GM19193 (cell line): ENCODE results near the gene PRKCA.

Experiments
- POLR2A ChIP-seq: IDR thresholded peaks from 4 replicates; pipeline ENCODE4 v1.6.1; 2011; ENCODE audit not compliant: insufficient read depth, insufficient read length; ENCODE audit errors: extremely low read depth

PRKCA gene

DNA sequence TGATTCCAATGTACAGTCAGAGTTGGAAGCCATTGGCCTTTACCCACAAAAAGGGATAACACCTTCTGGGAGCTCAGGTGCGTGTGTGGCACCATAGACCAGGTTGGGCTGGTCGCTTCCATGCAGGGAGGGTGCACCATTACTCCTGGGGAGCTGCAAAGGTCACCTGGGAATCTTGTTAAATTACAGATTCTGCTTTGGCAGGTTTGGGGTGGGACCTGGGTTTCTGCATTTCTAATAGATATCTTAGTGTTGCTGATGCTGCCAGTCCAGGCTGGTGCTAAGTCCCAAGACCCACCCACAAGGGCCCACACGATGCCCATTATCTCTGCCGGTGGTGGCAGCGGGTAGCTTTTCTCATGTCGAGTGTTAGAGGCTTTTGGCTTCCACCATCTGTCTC, 384.2 kb downstream of the PRKCA start:
- no peak for TF ChIP-seq POLR2A

DNA sequence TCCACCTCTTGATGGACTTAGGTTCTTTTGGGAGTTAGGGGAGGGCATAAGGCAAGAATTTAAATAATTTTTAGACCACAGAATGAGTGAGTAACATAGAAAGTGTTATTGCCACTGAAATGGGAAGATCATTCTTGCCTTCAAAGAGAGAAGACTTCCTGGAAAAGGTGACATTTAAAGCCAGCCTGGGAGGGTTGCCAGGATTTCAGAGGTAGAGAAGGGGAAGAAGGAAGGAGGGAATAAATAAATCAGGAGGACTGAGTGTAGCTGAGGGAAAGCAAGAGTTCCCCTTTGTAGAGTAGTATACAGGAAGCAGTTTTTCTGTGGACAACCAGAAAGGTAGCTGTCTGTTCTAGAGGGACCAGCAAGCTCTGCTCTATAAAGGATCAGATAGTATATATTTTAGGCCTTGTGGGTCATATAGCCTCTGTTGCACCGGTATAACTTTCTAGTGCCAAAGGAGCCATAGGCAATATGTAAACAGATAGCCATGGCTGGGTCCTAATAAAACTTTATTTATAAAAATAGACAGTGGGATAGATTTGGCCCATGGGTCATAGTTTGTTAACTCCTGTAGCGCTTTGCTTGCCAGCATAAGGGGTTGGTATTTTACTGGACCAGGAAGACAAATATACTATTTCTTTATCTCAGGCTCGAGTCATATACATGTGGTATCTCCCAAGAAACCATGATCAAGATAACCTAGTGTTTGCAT, 385.3 kb downstream of the PRKCA start:
- TF ChIP-seq POLR2A = no peak

- no peak for TF ChIP-seq POLR2A
These were observed 386.8 kb downstream of the PRKCA start for GRCh38 chr17:66689221-66689620.

GRCh38 chr17:66690166-66690565, 387.8 kb downstream of the PRKCA start:
- no peak for TF ChIP-seq POLR2A

GRCh38 chr17:66691644-66692420, 389.4 kb downstream of the PRKCA start:
- no peak for TF ChIP-seq POLR2A

DNA sequence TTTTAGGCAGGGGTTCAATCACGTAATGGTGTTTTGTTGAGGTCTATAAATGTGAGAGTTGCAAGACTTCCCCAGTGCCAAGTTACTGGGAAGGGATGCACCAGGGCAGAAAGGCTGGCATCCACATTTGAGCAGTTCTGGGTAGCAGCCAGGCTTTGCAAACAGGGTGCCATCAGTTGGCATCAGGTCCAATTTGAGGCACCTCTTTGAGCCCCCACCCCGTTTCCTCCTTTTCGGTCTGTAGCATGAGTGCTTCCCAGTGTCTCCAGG, 389.9 kb downstream of the PRKCA start:
- TF ChIP-seq POLR2A = no peak

DNA sequence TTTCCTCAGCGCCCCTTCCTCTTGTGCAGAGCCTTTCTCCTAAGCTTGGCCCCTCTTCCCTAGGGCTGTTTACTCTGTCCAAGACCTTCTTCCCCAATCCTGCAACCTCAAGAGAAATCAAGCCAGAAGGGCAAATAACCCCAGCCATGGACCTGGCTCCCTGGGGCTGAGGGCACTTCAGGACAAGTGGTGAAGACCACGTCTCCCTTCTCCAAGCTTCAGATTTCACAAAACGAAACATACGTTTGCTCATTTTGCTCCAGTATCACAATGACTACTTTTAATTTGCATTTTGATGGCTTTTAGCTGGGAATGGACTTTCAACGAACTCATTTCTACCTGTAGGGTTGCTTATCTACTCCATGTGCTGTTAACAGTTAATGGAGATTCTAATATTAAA, 392.7 kb downstream of the PRKCA start:
- TF ChIP-seq POLR2A = no peak

DNA sequence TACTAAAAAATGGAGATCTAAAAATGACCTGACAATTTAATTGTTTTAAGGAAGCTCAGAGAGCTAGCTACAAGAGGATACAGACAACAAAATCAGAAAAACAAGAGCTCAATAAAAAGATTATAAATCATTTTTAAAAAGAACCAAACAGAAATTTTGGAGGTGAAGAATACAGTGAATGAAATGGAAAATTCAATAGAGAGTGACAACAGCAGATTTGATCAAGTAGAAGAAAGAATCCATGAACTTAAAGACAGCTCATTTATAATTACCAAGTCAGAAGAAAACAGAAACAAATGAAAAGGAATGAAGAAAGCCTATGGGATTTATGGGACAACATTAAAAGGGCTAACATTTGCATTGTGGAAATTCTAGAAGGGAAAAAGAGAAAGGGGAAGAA, 395.9 kb downstream of the PRKCA start:
- TF ChIP-seq POLR2A = no peak

DNA sequence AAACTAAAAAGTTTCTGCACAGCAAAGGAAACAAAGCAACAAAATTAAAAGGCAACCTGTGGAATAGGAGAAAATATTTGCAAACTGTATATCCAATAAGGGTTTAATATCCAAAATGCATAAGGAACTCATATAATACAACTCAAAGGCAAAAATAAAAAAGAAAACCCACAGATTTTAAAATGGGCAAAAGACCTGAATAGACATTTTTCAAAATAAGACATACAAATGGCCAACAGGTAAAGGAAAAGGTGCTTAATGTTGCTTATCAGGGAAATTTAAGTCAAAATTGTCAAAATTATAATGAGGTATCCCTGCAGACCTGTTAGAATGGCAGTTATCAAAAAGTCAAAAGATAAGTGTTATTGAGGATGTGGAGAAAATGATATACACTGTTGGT, 399.0 kb downstream of the PRKCA start:
- TF ChIP-seq POLR2A = no peak

DNA sequence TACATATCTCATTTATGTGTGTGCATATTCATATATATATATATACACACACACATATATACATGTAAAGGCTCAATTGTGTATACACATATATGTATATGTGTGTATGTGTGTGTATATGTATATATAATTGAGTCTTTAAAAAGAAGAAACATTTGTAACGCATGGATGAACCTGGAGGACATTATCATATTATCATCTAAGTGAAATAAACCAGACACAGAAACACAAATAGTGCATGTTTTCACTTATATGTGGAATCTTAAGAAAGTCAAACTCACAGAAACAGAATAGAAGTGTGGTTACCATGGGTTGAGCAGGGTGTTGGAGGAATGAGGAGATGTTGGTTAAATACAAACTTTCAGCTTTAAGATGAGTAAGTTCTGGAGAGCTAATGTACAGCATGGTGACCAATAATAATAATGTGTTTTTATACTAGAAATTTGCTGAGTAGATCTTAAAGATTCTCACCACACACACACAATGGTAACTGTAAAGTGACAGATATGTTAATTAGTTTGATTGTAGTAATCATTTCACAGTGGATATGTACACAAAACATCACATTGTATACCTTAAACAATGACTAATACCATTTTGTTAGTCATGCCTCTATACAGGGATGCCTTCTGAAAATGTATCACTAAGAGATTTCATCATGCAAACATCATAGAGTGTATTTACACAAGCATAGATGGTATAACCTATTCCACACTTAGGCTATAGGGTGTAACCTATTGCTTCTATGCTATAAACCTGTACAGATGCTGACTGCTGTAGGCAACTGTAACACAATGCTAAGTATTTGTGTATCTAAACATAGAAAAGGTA, 399.9 kb downstream of the PRKCA start:
- no peak for TF ChIP-seq POLR2A

DNA sequence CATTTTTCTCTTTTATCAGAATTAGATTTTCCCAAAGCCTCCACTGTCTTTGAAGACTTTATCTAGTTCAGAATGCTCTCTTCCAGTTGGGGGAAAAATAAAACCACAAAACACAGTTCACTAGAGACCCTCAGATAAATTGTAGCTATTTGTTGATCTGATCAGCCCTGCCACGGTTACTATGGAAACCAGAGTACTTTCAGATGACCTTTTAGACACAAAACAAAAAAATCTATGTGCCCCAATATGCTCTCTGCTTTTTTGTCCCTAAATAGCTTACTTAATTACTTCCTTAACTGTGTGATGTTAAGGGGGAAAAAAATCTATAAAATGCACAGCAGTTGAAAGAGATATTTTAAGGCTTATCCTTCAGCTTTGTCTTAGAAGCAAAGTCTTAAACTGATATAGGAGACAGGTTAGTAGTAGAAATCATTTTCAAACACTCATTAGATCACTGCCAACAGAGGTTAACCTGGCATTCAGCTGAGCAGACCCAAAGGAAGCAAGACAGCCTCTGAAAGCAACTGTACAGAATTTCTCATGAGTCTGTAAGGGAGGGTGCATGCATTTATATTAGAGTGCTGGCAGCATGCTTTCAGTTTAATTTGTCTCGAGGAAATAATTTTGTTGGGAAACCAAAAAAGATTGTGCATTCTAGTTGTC, 402.6 kb downstream of the PRKCA start:
- no peak for TF ChIP-seq POLR2A

DNA sequence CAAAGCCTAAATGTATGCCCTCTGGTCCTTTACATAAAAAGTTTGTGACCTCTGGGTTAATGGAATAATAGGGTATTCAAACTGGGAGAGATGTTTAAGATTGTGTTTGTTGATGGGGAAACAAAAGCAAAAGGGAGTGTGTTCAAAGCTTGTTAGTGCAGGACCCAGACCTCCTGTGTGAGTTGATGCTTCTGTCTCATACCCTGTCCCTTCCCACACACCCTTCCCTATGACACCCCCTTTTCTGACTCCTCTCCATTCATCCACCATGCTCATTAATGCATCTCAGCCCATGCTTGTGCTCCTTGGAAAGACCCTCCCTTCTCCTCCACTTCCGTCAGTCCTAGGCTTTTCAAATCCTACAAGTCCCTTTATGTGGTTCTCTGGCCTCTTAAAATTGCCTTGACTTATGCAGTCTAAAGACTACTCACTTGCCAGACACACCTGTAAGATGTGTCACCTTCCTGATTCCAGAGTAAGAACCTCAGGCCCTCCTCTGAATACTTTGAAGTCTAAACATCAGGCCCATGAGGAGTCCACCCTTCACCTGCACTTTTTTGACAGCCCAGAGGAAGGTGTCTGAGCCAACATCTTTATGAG, 404.5 kb downstream of the PRKCA start:
- no peak for TF ChIP-seq POLR2A

- no peak for TF ChIP-seq POLR2A
These were observed 409.0 kb downstream of the PRKCA start for GRCh38 chr17:66711401-66711800.

- no peak for TF ChIP-seq POLR2A
These were observed 409.5 kb downstream of the PRKCA start for GRCh38 chr17:66711881-66712321.

DNA sequence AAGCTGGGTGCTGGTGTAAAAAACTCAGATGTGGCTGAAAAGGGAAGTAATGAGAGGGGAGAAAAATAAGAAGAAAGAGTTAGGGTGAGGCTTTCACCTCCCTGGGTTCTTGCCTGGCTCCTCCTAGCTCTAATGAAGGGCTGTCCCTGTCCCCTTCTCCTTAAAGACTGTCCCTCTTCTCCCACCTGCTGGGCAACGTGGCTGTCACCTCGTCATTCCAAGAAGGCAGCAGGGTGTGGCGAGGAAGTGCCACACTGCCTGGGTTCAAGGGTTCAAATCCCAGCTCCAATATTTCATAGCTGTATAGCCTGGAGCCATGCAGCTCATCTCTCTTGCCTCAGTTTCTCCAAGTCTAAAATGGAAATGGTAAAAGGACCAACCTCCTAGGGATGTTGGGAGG, 410.0 kb downstream of the PRKCA start:
- TF ChIP-seq POLR2A = no peak
